ENCODE results near the gene SMLR1. TPM values are rescaled to one million over a fixed set of nuclear protein-coding genes. Genes with fewer than 3 reads are reported as not detected.

Gene SMLR1
- total and polyA plus RNA-seq, 8 donors: 0.13 to 0.23 (median 0.19) TPM; not detected in 2

DNA sequence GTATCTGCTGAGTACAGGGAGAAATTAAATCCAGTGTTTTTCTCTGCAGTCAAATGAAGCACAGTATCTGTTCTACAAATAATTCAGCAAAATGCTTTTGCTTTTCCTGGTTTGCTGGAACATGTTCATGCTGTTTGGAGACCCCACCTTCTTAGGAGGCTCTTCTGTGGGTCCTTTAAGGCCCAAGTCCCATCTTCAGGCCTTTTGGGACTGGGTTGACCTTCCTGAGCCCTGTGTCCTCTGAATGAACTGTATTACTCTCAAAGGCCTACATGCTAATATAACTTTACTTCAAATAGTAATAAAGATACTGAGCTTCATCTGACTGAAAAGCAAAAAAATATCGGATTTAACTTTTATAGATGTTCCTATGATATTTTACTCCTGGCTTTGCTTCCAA is 19.3 kb downstream of the SMLR1 start:
- H3K27ac ChIP-seq: no peak overlapping the region
- DNase-seq (no peak), ATAC-seq (no peak)
- intact Hi-C loops (cut with DNase I): loop anchor here in 1 of 2 donors (10.0 kb wide), 1 partner anchor 522 kb away; no protein-coding TSS in a partner anchor
- no peaks in the 10 kb centered on the region for H3K27me3 ChIP-seq
- no peak overlapping the region for H3K4me3 ChIP-seq
- H3K36me3 ChIP-seq: no peaks in the 10 kb centered on the region
- TF ChIP-seq, protein P1, sequence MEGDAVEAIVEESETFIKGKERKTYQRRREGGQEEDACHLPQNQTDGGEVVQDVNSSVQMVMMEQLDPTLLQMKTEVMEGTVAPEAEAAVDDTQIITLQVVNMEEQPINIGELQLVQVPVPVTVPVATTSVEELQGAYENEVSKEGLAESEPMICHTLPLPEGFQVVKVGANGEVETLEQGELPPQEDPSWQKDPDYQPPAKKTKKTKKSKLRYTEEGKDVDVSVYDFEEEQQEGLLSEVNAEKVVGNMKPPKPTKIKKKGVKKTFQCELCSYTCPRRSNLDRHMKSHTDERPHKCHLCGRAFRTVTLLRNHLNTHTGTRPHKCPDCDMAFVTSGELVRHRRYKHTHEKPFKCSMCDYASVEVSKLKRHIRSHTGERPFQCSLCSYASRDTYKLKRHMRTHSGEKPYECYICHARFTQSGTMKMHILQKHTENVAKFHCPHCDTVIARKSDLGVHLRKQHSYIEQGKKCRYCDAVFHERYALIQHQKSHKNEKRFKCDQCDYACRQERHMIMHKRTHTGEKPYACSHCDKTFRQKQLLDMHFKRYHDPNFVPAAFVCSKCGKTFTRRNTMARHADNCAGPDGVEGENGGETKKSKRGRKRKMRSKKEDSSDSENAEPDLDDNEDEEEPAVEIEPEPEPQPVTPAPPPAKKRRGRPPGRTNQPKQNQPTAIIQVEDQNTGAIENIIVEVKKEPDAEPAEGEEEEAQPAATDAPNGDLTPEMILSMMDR (IDR thresholded peaks at IDR 0.05): no peak
- no peaks in the 10 kb centered on the region for H3K4me1 ChIP-seq
- H3K9me3 ChIP-seq: no peaks in the 10 kb centered on the region

DNA sequence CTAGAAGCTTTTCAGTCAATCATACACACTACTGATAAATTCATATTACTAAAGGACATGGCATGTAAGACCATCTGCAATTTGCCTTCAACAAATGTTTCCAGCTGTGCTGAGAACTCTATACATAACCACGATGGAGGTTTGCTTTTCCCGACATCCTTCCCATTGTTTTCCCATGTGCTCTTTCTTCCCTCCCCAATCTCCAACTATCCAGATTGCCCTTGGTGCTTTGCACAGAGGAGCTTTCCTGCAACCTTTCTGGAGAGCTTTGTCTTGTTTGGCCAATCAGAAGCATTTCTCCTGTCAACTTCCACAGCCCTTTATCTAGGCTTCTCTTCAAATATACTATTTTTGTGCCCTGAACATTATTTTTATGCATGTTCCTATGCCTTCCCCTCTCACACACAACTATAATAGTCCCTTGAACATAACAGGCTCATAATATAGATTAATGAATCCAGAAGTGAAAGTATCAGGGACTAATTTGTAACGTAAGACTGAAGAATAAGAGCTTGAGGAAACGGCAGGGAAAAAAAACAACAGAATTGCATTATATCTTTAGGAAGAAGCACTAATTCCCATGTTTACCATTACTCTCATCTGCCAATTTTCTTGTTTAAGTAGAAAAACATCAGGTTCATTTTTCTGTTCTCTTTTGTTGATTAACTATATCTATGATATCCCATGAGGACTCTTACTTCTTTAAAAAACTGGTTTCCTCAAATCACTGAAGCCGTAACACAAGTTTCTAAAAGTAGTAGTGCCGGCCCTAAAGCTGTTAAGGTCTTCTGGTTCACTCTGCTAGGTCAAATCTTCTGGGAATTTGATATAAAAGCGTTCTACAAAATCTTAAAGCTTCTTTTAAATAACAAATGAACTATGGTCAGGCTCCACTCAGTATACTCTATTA is 20.1 kb downstream of the SMLR1 start:
- intact Hi-C loops (cut with DNase I): loop anchor here in 1 of 2 donors (10.0 kb wide), 1 partner anchor 522 kb away; no protein-coding TSS in a partner anchor
- no peaks in the 10 kb centered on the region for H3K9me3 ChIP-seq
- TF ChIP-seq, protein P1 (IDR thresholded peaks at IDR 0.05): no peak
- ATAC-seq: no peak
- no peaks in the 10 kb centered on the region for H3K27me3 ChIP-seq
- DNase-seq: no peak
- H3K27ac ChIP-seq: no peak overlapping the region
- no peaks in the 10 kb centered on the region for H3K4me1 ChIP-seq
- H3K4me3 ChIP-seq: no peak overlapping the region
- no peaks in the 10 kb centered on the region for H3K36me3 ChIP-seq

DNA sequence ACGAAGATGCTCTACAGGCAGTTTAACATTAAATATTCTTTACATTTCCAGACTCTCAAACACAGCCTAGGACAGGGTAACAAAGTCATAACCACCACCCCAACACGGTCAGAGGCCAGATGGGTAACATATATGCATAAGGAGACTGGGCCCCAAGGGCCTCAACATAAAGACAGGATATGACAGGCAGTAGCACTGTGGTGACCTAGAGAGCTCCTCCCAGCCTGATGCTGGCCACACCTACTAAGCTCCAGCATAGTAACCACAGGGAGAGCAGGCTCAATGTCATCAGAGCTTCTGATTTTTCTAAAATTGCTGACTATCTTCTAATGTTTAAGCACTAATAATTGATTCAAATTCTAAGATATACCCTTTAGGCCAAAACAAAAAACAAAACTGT is 21.7 kb downstream of the SMLR1 start:
- Histone ChIP-seq H3K9me3 (no peaks in the 10 kb centered on the region), H3K36me3 (no peaks in the 10 kb centered on the region), H3K4me1 (no peaks in the 10 kb centered on the region), H3K27ac (no peak overlapping the region), H3K27me3 (no peaks in the 10 kb centered on the region), H3K4me3 (no peak overlapping the region)
- intact Hi-C loops (cut with DNase I): loop anchor here in 1 of 2 donors (10.0 kb wide), 1 partner anchor 524 kb away; no protein-coding TSS in a partner anchor
- ATAC-seq: no peak
- DNase-seq: no peak
- TF ChIP-seq, protein P1 (IDR thresholded peaks at IDR 0.05): no peak

DNA sequence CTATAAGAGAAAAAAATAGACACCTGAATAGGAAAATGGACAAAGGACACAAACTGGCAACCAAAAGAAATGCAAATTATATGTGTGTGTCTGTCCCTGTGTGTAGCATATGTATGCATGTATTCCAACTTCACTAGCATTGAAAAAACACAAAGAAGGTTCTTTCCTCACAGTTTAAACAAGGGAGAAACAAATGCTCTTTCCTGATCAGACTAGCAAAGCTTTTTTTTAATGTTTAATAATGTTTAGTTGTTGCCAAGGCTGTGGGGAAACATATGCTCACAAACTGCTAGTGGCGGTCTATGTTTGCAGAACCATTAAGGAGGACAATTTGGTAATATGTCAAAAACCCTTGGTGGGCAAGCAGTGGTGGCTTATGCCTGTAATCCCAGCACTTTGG is 22.4 kb downstream of the SMLR1 start:
- H3K27ac ChIP-seq: no peak overlapping the region
- no peak overlapping the region for H3K4me3 ChIP-seq
- H3K36me3 ChIP-seq: no peaks in the 10 kb centered on the region
- H3K27me3 ChIP-seq: no peaks in the 10 kb centered on the region
- intact Hi-C loops (cut with DNase I): loop anchor here in 1 of 2 donors (10.0 kb wide), 1 partner anchor 525 kb away; no protein-coding TSS in a partner anchor
- no peaks in the 10 kb centered on the region for H3K9me3 ChIP-seq
- no peaks in the 10 kb centered on the region for H3K4me1 ChIP-seq
- TF ChIP-seq, protein P1 (IDR thresholded peaks at IDR 0.05): no peak
- no peak for ATAC-seq
- DNase-seq: peak in 1 of 4 donors; percentile 51

DNA sequence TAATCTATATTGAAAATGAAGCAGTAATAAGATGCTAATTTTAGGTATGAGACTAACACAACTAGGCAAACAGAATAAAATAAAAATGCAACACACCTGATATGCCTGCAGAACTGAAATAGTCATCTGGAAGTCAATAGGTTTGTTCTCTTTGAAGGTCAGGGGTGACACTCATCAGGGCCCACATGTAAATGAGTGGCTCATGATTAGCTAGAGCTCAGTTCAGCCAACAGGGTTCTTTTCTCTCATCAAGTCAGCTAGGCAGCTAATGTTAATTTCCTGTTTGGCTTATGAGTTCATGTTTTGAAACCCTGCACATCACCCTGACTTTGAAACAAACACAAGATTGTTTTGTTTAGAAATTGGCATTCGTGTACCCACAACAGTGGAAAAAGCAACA is 23.8 kb downstream of the SMLR1 start:
- H3K27me3 ChIP-seq: no peaks in the 10 kb centered on the region
- H3K27ac ChIP-seq: no peak overlapping the region
- H3K4me3 ChIP-seq: no peak overlapping the region
- no peaks in the 10 kb centered on the region for H3K4me1 ChIP-seq
- ATAC-seq (no peak), DNase-seq (no peak)
- intact Hi-C loops (cut with DNase I): no loop called here
- TF ChIP-seq, protein P1 (IDR thresholded peaks at IDR 0.05): no peak
- H3K9me3 ChIP-seq: no peaks in the 10 kb centered on the region
- H3K36me3 ChIP-seq: no peaks in the 10 kb centered on the region

Measured in left lung (tissue), 10 donors.